Stimulated activated CD4-positive, alpha-beta T cell treated with anti-CD3 and anti-CD28 coated beads, Interleukin-2, amount 100 ng/mL, for 48 hours (primary cell): ENCODE results near the gene PLEKHF1.
"Not testable (repeated sequence)": the region's sequence is repeated elsewhere in the genome, so short reads cannot be mapped to it uniquely, and the experiment has no call there.

ENCODE experiments used
- DNase-seq, 2 donors: peaks; one replicate each; pipeline ENCODE4 v3.0.0-alpha.2; 2020

The PLEKHF1 gene

DNA sequence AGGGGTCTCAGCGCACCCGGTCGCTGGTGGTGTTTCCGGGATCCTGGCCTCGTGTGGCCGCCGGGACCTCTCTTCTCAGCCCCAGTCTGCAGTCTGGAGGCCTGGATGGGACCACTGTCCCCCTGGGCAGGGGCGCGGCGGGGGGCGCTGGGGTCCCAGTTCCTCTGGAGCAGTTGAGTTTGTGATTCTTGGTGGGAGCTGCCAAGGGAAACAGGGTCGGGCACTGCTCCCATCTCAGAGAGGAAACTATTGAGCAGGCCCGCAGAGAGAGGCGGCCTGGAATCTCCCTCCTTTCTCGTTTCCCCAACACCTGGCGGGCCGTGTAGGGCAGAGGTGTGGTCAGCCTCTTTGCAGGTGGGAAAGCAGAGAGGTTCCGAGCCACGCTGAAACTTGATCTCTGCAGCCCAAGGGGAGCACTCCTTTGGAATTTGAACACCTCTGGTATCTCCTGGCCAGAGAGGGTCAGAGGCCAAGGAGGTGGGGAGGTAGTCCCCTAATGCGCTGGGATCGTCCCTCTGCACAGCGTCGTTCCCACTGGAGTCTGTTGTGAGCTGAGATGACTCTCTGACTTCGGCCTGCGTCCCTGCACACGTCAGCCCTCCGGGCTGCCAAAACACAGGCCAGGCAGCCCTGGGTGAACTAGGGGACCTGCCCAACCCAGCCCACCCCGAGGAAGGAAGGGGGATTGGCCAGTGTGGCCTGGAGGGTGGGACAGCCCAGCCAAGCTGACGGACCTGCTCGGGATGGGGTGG lies 741 bp downstream of the PLEKHF1 start:
- no peak for DNase-seq

DNA sequence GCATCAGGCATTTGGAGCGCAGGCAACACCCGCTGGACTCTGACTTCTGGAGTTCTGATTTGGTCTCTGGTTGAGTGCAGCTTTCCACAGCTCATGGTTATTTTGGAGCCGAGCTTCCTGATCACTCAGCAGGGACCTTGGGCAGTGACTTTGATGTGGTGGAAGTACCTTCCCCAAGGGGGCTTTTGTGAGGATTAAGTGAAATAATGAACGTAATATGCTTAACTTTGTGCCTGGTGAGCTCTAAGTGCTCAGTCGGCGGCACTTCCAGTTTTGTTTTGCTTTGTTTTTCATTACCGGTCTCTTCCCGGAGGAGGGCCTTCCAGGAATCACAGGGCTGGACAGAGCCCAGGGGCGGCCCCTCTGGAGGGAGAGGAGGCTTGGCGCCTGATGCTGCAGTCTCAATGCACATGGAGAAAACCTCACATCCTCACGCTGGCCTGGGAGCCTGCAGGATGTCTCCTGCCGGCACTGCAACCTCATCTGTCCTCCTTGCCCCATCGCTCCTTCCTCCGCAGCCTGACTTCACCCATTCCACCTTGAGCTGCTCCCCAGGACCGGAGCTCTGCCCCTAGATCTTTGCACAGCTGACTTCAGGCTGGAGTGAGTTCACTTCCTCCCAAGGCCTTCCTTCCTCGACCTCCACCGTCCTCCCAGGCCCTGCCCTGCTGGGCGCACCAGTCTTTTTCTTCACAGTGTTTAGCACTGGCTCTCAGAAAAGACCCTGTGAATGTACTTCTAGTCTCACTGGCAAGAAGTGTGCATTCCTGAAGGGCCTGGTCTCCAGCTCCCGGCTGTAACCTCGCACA lies 1.5 kb downstream of the PLEKHF1 start:
- no peak for DNase-seq

DNA sequence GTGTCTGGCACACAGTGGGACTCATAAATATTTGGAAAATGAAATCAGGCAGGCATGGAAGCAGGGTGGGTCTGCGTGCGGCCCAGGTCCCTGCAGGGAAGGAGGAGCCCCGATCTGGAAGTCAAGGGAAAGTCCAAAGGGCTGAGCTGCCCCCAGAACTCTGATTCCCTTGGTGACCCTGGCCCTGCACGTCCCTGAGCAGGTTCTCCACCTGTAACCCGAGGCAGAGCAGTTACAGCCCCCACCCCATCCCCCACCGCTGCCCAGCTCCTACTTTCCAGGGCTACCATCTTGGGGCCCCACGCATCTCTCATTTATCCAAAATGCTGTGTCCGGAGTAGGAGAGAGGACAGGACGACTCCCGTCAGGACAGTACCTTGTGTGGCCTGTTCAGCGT lies 2.1 kb downstream of the PLEKHF1 start:
- no peak for DNase-seq

DNA sequence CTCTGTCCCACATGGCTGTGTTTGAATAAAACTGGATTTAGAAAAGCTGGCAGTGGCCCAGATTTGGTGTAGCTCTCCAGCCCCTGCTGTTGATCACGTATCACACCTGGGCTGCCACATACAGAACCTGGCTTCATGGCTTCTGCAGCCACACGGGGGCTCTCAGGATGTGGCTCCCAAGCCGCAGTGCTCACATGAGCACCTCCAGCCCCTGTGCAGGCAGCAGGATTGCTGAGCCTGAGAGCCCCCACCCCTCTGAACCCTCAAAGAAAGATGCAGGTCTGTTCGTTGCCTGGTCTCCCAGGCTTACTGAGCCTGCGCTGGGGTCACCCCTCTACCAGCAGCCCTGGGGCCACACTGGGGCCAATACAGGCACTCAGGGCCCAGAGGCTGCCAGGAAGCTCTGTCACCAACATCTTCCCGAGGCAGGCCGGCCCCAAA lies 2.7 kb downstream of the PLEKHF1 start:
- no peak for DNase-seq

- DNase-seq, result no peak
Observed at GRCh38 chr19:29668746-29669609, 3.7 kb downstream of the PLEKHF1 start.

- no peak for DNase-seq
Observed at GRCh38 chr19:29670255-29670654, 5.0 kb downstream of the PLEKHF1 start.

DNA sequence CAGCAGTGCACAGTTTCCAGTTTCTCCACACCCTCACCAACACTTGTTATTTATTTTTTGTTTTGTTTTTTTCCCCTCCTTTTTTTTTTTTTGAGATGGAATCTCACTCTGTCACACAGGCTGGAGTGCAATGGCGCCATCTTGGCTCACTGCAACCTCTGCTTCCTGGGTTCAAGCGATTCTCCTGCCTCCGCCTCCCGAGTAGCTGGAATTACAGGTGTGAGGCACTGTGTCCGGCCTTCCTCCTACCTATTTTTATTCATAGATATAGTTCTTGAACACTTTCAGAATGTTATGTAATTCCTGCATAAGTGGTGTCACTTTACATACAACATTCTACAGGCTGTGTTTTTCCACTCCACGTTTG lies 5.7 kb downstream of the PLEKHF1 start:
- DNase-seq, result not testable (repeated sequence)

DNA sequence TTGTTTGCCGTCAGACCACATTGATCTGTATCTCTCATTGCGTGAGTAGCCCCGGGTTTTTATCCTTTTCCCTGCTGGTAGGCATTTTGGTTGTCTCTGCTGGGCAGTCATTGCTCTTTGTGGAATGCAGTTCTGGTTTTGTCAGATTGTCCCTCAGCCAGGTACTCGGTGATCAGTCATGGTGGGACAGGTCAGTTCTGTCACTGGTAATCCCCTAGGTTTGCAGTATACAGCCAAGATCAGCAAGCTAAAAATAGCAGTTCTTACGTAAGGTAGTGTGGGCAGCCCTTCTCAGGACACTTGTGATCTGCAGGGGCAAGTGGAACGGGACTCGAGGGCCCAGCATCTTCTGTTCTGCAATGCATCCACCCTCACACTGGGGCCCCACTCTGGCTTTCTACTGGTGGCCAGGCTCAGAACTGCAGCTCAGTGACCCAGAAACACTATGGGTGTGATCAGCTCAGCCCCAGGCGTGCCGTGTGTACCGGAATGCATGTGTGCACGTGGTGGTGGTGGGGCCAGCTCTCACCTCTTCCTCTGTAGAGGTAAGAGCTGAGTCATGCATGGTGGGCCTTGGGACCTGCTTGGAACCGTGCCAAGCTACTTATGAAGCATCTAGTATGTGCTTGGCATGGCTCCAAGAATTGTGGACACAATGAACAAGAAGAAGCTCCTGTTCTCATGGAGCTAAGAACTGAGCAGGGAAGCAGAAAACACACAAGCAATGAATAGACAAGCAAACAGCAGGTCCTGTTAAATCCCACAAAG lies 6.3 kb downstream of the PLEKHF1 start:
- DNase-seq, result peak; percentile 65 to 77

- no peak for DNase-seq
Observed at GRCh38 chr19:29672319-29672932, 7.2 kb downstream of the PLEKHF1 start.

GRCh38 chr19:29672933-29673336 lies 7.7 kb downstream of the PLEKHF1 start:
- DNase-seq, result peak; percentile 69 to 72

DNA sequence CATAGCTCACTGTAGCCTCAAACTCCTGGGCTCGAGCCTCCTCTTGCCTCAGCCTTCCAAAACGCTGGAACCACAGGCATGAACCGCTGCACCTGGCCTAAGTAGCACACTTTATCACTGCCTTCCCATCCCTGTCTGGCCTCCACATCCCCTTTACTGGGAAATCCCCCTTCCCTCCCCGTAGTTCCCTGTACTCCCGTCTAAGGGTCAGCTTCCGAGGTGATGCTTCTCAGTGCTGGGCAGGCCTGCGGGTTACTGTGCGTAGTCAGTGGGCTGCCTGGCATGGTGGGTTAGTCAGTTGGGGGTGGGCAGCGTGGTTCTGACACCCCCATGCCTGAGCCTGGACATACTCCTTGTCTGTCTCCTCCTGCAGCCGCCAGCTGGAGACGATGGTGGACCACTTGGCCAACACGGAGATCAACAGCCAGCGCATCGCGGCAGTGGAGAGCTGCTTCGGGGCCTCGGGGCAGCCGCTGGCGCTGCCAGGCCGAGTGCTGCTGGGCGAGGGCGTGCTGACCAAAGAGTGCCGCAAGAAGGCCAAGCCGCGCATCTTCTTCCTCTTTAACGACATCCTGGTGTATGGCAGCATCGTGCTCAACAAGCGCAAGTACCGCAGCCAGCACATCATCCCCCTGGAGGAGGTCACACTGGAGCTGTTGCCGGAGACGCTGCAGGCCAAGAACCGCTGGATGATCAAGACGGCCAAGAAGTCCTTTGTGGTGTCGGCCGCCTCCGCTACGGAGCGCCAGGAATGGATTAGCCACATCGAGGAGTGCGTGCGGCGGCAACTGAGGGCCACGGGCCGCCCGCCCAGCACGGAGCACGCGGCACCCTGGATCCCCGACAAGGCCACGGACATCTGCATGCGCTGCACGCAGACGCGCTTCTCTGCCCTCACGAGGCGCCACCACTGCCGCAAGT lies 8.4 kb downstream of the PLEKHF1 start:
- DNase-seq, result no peak

DNA sequence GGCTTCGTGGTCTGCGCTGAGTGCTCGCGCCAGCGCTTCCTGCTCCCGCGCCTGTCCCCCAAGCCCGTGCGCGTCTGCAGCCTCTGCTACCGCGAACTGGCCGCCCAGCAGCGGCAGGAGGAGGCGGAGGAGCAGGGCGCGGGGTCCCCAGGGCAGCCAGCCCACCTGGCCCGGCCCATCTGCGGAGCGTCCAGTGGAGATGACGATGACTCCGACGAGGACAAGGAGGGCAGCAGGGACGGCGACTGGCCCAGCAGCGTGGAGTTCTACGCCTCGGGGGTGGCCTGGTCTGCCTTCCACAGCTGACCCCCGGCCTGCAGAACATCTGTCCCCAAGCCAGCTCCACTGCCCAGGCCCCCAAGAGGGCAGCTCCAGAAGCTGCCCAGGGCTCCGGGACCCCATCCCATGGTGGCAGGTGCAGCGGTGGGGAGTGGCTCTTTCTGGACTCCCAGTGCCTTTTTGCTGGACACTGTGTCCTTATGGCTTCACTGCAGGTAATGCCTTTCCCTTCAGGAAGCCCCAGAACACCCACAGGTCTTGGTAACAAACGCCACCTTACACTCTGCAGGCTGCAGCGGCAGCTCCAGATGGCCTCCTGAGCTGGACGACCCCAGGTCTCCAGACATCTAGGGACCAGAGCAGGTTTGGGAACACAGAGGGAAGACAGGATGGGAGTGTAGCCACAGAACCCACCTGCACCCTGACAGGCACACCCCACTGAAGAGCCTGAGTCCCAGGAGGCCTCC lies 9.3 kb downstream of the PLEKHF1 start:
- DNase-seq, result no peak

DNA sequence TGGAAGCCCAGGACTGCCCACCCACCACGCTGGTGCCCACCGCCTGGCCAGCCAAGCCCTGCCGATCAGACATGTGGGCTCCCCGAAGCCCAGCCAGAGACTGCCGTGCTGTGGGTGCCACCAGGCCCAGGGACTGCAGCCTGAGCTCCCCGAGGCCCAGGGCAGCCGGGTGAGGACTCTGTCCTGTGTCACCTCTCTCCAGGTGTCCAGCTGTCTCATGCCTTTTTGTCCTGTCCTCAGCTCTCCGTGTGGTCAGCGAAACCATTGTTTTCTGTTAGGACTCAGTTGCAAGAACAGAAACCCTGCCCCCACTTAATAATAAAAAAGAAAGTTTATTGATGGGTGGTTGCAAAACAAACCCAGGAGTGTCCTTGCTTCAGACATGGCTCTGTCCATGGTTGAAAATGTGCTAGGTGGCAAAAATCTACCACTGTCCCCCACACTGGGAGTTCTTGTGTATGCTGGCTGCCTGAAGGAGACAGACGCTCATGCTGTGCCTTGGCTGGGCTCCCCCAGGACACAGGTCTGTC lies 9.9 kb downstream of the PLEKHF1 start:
- DNase-seq, result no peak

DNA sequence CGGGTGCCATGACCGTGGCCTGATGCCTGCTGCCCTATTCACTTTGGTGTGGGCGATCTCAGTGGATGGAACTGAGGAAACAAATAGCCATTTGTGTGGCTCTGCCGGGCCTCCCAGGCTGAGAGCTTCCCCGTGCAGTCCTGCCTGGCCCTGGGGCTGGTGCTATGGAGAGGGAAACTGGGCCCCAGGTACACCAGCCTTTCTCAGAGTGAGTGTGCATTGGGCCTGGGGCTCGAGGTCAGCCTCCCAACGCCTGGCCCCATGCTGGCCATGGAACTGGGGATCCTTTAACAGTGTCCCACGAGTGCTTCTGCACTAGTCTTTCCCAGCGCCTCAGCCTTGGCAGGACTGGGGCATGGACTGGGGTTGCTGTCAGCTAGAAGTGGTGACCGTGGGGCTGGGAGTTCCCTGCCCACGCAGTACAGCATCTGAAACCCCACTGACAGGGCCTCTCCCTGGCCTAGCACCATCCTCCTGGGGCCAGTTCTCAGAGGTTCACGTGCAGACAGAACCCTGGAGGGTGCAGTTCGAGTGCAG lies 10.5 kb downstream of the PLEKHF1 start:
- DNase-seq, result no peak

DNA sequence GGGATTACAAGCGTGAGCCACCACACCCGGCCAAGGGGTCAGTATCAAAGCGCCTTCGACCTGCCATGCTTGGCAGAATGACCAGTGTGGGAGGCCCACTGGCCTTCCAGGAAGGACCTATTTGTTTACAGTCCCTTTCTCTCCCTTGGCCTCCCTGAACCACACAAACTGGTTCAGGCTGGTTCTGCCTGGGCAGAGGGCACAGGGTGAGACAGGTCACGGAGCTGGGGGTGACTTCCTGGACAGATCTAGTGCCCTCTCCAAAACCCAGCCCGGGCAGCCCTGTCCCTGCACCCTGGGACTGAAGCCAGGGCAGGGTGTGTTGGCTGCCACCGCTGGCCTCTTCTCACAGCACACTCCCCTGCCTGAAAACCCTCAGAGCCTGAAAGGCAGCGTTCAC lies 11.3 kb downstream of the PLEKHF1 start:
- no peak for DNase-seq

DNA sequence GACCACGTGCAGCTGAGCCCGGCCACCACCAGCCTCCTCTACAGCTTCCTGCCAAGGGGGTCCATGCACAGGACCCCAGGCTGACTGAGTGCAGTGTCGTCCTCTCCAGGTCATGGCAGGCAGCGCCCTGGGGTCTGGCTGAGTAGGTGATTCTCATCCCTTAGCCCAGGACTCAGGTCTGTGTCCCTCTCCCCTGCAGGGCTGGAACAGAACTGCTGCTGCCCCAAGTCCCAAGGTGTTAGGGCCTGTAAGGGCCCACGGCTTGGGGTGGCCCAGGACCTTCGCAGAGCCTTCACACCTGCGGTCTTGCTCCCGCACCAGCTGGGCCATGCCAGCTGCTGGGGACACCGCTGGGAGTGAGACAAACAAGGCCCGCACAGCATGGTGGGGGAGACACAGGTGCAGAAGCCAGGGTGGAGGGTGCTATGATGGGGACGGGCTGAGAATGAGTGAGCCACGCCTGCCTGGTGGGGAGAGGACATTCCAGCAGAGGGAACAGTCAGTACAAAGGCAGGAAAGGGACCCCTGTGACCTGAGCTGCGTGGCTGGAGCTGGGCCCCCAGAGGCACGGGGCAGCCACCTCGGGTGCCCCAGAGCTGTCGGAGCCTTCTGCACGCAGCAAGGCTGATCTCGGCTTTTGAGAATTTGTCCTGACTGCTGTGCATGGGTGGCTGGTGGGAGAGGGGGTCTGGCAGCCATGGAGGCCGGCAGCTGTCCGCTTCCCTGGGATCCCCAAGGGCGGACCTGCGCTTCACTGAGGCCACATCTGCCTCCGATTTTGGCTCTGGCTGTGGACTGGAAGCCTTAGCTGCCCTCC lies 11.9 kb downstream of the PLEKHF1 start:
- no peak for DNase-seq

DNA sequence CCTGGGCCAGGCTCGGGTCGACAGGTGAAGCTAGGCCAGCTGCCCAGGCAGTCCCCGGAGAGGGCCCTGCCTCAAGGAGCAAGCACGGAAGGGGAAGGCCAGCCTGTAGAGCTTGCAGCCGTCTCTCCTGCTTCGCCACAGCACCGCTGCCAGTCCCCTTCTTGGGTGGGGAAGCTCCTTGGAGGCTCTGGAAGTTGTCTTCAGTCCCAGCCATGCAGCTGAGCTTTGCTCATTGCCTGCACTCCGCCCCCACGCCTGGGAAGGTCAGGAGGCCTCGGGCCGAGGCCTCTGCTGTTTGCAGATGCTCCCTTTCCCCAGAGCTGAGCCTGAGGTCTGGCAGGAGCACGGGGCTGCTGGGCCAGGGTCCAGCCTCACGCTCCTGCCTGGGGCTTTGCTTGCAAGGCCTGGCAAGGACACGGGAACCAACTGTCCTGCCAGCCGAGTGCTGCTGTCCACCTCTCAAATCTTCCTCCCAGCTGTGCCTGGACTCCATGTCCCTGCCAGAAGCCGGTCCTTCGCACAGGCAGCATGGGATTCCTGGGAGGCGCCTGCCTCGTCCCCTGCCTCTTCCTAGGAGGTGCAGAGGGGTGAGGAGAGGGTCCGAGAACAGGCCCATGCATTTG lies 13.3 kb downstream of the PLEKHF1 start:
- DNase-seq, result no peak

DNA sequence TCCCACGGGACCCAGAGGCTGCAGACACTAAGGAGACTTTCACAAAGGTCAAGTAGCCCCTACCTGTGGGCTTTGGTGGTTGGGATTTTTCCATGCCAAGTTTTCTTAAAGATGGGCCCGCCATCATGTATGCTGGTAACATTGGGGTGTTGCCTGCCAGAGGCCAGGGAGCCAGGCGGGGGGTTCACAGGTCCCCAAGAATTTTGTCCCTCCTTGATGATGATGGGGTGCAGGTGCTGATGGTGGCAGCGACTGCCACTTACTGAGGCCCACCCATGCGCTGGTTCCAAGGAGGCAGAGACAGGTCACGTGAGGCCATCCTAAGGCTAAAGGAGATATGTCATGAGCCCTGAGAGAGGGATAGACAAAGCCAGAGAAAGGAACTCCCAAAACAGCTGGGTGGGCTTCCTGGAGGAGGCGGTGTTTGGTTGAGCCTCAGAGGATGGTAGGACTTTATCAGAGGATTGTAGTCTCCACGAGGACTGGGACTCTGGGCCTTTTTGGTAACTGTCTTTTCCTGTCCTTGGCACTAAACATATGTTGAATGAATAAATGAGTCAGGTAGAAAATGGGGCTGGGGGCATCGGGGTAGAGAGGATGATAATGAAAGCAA lies 14.4 kb downstream of the PLEKHF1 start:
- DNase-seq, result no peak
